ENCODE results near the gene IL11.
A peak's percentile ranks its signal among the peaks of the same experiment; 100 is the strongest.

IL11 gene

GRCh38 chr19:55391191-55391670 is 21.0 kb upstream of the IL11 start:
- DNase-seq (ENCODE audit: low spot score) = no peak

- DNase-seq (ENCODE audit: low spot score) = no peak
These were observed 20.2 kb upstream of the IL11 start for GRCh38 chr19:55390461-55390880.

- DNase-seq (ENCODE audit: low spot score) = no peak
These were observed 19.4 kb upstream of the IL11 start for GRCh38 chr19:55389386-55390317.

DNA sequence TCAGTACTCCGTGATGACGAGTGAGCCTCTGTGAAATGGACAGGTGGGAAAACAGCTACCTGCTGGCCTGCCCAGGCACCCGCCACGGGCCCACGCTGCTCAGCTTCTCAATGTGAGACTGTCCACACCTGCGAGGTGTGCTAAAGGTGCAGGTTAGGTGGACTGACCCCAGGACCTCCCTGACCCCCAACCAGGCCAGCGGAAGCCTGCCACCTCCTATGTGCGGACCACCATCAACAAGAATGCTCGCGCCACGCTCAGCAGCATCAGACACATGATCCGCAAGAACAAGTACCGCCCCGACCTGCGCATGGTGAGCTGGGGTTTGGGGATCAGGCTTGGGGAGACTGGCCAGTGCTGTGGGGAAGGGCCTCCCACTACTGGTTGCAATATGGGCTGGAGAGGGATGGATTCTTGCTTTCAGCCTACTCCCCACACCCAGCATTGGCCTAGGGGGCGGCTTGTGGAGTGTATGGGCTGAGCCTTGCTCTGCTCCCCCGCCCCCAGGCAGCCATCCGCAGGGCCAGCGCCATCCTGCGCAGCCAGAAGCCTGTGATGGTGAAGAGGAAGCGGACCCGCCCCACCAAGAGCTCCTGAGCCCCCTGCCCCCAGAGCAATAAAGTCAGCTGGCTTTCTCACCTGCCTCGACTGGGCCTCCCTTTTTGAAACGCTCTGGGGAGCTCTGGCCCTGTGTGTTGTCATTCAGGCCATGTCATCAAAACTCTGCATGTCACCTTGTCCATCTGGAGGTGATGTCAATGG is 17.7 kb upstream of the IL11 start:
- DNase-seq (ENCODE audit: low spot score) = no peak

DNA sequence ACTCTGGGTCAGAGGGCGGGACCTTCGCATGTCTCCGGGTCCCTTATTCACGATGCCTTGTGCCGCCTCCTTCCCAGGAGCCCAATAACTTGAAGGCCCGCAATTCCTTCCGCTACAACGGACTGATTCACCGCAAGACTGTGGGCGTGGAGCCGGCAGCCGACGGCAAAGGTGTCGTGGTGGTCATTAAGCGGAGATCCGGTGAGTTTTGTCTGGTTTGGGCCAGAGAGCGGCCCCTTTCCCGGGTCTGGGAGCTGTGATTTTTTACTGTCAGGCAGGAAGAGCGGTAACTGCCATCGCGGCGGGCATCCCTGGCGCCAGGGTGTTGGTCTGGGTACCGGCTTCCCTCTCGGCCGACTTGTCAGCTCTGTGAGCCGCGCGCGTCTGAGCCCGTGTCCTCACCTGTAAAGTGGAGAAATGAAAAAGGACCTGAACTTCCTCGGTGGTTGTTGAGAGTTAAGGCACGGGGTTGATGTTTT is 16.3 kb upstream of the IL11 start:
- DNase-seq (ENCODE audit: low spot score) = no peak

DNA sequence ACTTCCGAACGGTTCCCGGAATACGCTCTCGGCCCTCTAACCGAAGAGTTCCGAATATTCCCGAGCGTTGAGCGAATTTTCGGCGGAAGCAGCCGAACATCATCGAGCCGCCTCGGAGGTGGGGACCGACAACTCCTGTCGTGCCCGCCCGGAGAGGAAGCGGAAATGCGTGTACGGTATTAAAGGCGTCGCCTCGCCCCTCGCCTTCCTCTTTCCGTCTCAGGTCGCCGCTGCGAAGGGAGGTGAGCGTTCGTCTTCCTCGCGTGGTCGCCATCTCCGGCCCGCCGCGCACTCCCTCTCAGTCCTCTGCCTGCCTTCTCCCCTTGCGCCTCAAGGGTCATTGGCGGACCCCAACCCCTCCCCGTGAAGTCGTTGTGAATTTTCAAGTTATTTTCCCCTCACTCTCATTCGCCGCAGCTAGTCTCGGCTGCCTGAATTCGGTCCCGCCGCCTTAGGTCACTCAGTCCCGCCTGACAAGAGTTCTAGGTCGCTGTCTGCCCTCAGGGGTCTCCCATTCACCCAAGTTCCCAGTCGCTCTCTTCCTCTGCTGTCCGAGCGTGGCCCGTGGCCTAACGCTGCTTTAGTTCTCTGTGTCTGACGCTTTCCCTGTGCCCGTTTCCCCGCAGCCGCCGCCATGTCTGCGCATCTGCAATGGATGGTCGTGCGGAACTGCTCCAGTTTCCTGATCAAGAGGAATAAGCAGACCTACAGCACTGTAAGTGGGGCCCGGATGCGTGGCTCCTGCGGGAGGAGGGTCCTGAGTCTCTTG is 15.6 kb upstream of the IL11 start, which contains the start of gene RPL28:
RPL28 (plus strand) TSS at position 209 of the 769 bp plus-strand sequence; CDS start at position 635, 426 bp downstream.
- peak; percentile 98 for DNase-seq (ENCODE audit: low spot score)

GRCh38 chr19:55384920-55385723 is 14.9 kb upstream of the IL11 start:
- peak; percentile 95 for DNase-seq (ENCODE audit: low spot score)

DNA sequence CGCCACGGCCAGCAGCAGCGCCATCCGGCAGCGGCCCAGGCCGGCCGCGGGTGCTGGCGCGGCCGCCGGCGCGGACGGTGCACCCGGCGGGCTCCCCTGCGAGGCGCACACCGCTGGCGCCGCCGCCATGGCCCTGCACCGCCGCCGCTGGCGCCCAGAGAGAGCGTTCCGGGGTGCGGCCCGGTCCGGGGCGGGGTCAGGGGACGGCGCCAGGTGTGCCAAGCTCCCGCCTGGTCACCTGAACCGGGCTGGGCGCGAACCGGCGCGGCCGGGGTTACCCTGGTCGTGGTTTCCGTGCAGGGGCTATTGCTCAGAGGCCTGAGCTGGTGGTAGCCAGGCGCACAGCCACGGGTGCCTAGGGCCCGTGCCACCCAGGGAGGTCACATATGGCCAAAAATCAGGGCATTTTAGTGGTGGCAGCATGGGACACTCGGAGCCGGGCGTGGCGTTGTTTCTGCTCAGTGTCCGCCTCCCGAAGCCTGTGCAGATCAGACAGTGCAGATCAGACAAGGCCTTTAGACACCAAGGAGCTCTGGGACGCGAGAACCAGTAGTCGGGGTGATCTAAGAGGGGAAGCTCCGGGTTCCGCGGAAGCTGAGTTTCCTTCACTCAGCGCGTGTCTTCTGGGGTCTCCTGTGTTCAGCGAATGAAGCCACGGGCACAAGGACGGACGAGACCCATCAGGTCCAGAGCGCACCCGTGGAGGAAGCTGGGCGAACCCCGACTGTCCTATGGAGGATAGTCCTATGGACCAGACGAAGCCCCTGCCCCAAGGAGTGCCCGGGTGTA is 14.1 kb upstream of the IL11 start, which contains the start of gene TMEM238:
TMEM238 (minus strand) TSS at position 162 of the 789 bp plus-strand sequence; CDS start at position 129, 33 bp downstream.
- DNase-seq (ENCODE audit: low spot score) = no peak

GRCh38 chr19:55383279-55384130 is 13.2 kb upstream of the IL11 start:
- DNase-seq (ENCODE audit: low spot score) = no peak

DNA sequence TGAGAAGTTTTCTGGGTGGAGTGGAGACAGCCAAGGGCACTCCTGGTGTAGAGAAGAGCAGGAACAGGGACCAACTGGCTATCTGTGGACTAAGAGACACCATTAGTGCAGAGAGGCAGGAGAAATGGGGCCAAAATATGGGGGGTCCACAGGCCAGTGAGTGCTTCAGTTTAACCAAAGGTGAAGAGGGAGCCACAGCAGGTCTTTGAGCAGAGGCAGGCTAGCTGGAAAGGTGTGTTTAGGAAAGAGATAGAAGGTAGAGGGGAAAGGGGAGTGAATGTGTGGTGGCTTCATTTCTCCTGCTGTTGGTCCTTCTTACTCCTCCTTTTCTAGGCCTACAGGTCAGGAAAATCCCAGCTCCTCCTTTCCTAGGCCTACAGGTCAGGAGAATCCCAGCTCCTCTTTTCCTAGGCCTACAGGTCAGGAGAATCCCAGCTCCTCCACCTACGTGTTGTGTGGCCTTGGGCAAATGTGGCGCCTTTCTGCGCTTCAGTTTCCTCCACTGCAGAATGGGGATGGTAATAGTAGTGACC is 12.3 kb upstream of the IL11 start:
- no peak for DNase-seq (ENCODE audit: low spot score)

DNA sequence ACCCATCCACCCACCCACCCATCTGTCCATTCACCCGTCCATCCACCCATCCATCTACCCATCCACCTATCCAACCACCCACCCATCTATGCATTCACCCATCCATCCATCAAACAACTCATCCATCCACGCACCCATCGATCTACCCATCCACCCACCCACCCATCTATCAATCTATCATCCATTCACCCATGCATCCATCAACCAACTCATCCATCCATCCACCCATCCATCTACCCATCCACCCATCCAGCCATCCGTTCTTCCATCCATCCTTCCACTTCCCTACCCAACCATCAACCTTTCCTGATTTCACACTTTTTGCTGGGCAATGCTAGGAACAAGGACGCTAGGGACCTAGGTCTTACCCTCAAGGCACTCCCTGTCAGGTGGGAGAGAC is 11.8 kb upstream of the IL11 start:
- no peak for DNase-seq (ENCODE audit: low spot score)

DNA sequence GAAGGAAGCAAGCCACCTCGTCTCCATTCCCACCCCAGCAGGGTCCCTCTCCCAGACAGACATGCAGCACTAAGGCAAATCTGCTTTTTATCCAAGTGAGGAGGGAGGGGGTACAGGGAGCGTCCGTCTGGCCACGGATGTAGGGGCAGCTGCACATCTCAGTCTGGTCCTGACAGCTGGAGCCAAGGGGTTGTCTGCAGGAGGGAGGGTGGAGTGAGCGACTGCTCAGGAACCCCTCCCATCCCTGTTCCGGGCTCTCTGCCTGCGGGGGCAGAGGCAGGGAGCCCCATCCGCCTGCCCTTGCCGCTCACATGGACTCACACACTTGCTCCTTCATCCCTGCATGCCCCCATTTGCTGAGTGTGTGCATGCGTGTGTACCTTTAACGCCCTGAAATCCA is 8.9 kb upstream of the IL11 start:
- no peak for DNase-seq (ENCODE audit: low spot score)

GRCh38 chr19:55377356-55378131 is 7.3 kb upstream of the IL11 start:
- DNase-seq (ENCODE audit: low spot score) = no peak

DNA sequence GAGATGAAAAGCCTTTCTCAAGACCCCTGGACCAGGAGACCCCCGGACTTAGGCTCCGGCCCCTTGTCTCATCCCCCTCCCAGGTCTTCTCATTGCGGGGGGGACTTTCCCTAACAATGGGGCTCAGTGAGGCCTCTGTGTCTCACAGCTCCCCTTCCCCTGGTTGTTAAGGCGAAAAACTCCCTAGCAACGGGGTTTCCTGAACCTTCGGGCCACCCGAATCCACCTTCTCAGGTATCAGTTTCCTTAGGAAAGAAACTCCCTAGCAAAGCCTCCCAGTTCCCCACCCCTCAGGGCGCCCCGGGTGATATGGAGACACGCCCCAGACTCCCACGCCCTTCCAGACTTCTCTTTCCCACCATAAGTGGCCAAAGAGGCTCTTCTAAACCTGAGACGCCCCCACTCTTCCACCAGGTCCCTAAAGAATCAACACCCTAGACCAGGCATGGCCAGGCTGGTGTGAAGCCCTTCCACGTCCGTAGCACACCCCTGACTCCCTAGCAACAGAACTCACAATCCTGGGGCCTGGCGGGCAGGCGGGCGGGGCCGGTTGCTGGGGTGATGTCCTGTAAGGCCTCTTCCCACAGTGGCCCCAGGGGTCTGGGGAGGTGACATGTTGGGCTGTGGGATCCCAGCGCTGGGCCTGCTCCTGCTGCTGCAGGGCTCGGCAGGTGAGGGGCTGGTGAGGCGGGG is 6.1 kb upstream of the IL11 start, which contains the start of gene TMEM190:
TMEM190 (plus strand) TSS at position 586 of the 693 bp plus-strand sequence; CDS start at position 614, 28 bp downstream.
- DNase-seq (ENCODE audit: low spot score) = no peak

GRCh38 chr19:55373993-55374757 is 3.9 kb upstream of the IL11 start:
- no peak for DNase-seq (ENCODE audit: low spot score)

DNA sequence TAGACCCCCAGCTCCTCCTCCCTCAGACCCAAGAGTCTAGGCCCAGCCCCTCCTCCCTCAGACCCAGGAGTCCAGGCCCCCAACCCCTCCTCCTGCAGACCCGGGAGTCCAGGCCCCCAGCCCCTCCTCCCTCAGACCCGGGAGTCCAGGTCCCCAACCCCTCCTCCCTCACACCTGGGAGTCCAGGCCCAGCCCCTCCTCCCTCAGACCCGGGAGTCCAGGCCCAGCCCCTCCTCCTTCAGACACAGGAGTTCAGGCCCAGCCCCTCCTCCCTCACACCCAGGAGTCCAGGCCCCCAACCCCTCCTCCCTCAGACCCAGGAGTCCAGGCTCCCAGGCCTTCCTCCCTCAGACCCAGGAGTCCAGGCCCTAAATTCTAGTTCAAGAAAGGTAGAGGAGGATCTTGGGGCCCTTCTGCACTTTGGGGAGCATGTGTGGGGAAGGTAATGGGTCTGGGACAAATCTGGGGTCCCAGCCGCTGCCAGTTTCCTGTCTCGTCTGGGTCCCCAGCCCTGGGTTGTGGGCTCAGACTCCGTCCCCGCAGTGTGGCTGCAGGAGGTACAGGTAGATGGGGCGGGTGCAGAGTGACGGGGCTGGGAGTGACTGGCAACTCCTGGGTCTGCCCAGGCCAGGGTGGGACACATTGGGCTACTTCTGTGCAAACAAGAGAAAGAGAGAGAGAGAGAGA is 3.2 kb upstream of the IL11 start:
- no peak for DNase-seq (ENCODE audit: low spot score)

Measured in left forelimb (tissue), 1 donor.